ENCODE data around the gene EPHA5.
A peak's percentile ranks its signal among the peaks of the same experiment; 100 is the strongest.

Gene EPHA5

DNA sequence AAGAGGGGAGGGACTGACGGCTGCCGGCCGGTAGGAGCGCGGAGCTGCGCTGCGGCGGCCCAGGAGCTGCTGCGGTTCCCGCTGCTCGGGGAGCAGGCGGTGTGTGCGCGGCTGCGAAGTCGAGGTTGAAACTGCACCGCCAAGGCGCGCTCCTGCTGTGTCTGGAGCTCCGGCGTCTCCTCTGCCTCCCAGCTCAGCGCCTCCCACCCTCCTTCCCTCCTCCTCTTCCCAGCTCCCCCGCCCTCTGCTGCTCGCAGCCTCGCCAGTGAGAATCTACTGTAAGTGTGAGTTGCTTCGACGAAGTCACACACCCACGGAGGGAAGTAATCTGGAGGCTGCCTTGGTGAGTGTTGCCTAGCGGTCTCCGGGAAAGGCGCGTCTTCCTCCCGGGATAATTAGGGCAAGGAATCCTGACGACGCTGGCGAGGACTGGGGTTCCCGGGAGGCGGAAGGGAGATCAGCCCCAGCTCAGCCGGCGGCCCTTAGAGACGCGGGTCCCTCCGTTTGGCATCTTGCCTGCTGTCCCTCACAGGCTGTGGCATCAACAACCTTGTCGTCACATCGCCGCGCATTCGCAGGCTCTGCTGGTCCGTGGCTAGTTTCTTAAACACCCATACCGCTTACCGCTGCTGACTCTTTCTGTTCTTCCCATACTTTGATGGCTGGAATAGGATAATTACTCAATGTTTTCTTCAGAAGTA lies at the start of gene EPHA5:
TSS of gene EPHA5 (minus strand) at position 159 of the 701 bp plus-strand sequence. CDS start 747 bp downstream, outside the sequence.
- peak; percentile 79 for DNase-seq

DNA sequence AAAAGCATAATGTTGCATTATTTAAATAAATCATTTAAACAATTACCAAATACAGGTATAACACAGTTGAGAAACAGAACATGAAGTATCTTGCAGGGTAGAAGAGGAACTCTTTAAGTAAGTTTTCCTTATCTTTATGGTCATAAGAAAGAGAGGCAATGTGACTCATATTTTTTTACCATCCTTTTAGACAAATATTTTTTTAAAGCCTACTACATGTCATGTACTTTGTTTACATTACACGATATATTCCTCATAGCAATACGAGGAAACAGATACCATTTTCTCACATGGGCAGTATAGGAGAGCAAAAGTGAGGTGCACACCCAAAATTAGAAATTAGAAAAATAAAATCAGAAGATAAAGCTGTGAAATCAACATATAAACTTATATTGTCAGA lies 49.3 kb upstream of the EPHA5 start:
- no peak for DNase-seq

DNA sequence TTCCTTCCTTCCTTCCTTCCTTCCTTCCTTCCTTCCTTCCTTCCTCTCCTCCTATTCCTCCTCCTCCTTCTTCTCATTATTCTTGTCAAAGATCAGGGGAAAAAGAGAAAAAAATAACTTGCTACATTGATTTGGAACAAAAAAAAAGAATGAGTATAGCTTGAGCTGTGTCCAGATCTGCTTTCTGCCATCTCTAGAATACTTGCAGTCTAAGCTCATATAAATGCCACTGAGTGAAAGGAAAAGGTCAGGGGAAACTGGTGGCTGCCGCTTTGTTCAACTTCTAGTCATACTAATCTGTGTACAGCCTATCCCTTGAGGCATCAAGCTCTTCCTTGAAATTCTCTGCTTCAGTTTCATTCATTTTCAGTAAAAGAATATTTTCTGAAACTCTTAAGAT lies 28.3 kb upstream of the EPHA5 start:
- no peak for DNase-seq

DNA sequence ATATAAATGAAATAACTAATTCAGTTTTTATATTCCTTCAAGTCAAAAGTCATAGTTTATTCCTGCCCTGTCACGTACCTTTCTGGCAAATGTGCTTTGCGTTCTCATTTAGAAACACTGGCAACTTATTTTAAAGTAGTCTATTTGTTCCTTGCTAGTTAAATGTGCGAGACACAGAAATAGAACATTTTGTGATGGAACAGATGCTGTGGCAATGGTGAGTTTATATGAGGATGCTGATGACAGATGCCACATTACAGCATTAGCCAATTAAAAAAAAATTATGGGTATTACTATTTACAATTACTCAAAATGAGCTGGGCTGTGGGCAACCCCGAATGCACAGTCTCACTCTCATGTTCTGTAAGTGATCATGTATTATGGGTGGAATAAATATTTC lies 26.1 kb upstream of the EPHA5 start:
- no peak for DNase-seq

DNA sequence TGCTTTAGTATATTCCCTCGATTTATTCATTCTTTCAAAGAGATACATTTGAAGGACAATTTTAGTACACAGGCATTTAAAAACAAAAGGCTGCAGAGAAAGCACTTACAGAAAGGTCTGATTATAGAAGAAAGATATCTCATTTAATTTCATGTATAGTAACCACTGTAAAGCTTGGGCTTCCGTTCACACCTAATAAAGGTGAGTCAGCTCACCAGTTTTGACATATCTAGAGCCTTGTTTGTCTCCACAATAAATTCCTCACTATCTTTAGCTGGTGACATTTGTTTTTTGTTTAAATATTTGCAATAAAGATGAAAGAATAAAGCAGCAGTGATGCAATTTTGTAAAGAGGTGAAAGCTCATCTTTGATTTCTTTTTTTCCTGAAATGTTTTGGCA lies 1.1 kb upstream of the EPHA5 start:
- peak; percentile 1 for DNase-seq

DNA sequence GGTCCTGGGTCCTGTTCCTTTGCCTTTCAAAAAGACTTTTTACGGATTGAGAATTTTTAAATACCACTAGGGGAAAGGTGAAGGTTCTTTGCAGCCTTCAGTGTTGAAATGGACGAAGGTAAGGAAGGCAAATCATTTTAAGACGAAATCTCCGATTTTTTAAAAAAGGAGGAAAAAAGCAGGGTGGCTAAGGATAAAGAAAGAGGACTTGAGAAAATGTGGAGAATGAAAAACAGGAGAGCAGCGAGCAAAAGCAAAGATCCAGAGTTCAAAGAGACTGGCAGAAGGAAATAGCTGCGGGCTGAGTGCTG lies 314 bp downstream of the EPHA5 start:
- DNase-seq, result no peak

DNA sequence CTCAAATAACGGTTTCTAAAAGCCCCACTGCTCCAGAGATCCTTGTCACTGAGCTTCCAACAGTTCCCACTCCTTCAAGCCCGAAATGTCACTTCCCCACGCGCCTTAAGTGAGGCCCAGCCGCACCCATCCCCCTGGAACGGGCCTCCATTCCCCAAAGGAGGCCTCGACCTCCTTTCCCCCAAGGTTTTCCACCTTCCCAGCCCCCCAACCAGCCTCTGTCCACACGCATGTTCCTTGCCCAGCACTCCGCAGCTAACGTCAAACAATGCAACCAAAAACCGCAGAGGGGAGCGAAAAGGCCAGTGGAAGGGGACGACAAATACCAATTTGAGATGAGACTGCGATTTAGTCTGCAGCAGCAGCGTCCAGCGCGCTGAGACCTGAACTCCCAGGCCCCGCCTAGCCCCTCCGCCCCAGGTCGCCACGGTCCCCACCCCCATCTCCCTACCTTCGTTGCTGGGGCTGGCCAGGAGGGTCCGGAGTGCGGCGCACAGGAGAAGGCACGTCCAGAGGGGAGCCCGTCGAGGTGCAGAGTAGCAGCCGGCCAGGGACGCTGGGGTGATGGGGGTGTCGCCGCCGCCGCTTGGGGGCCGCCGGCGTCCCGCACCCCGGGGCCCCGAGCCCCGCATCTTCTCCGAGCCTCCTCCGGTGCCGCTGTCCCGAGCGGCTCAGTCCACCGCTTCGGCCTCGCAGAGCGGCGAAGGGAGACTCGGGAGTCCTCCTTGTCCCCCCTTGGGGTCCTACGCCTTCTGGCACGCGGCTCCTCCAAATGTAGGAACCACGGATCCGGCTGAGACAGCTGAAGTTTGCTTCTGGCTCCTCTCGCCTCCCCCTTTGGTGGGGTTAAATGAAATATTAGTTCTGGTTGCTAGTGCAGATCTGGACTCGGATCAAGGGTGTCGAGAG lies 924 bp downstream of the EPHA5 start:
- peak; percentile 27 for DNase-seq

DNA sequence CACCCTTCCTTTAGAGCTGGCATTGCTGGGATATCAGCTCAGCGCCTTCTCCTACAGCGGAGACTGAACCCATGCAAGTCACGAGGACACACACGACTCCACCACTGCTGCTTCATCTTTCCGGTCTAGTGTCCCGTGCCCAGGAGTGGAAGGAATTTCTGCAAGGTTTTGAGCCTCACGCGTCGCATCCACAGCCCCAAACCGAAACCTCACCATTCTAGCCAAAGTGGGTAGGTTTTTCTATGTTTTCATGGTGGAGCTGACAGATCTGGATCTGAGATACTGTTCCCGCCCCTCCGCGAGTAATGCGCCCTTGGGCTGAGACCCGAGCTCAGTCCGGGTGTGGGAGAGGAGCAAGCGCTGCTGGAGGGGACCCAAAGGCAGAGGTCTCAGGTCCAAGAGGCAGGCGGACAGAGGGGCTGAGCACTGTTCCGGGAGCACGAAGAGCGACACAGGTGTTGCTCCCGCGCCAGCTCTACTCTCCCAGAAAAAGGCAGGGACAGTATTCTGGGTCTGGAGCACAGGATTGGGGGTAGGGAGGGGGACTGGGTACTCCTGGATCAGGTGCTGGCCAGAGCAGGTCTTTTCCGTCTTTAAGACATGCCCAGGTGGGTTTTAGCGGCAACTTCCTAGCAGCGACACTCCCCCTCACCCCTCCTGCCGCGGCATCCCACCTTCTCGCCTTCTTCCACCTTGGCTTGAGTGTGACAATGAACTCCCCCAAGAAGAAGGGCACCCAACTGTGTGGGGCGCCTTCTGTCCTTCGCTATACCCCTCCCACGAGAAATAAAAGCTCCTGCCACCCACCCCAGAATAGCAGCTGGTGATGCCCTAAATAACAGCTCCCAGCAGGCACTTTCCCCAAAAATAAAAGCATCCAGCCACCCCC lies 1.8 kb downstream of the EPHA5 start:
- DNase-seq, result peak; percentile 52

DNA sequence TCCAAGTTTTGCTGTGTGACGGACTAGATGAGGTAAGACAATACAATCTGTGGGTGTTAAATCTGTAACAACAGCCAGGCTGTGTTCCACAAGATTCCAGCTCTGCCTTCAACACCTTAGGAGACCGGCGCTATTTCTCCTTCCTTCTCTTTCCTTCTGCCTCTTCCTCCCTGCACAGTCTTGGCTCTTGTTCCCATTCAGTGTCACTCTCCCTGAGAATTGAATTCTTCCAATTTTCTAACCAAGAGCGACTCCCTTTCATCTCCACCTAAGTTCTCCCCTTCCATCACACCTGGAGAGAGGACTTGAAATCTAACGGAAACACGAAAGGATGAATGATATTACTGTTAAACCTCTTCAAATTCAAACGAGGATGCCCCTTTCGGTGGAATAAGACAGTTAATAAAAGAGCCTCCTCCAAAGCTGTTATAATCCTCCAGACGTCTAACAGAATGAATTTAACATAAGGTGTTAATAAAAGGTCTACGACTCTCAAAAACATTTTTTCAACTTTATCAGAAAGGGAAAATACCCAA lies 2.7 kb downstream of the EPHA5 start:
- no peak for DNase-seq

DNA sequence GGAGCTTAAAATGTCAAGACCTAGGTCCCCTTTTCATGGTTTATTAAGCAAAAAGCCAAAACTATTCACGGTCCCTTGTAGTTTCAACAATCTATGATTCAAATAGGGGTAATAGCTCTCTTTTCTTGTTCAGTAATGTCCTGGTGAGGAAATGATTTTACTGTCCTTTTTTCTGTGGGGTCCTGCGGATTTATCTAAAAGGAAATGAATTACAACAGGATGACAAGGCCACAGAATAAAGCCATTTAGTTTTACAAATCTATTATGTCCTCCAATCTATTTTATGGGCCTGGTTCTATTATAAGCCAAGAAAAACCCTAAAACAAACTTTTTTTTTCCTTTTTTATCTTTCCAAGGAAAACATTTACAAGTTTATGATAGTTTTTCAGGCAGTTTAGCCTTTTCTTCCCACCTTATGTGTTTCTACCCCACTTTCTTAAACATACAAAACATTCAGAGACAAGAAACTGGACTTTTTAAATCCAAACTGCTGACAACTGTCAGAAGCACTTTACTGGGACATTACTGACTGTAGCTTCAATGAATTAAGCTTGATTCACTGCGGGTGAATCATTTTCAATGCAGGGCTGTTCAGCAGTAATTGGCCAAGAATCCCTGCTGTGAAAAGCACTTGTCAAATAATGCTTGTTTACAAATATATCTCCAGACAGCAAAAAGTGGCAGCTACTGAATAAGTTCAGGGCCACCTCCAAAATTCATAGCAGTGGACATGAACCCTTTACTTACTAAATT lies 4.3 kb downstream of the EPHA5 start:
- DNase-seq, result peak; percentile 22

DNA sequence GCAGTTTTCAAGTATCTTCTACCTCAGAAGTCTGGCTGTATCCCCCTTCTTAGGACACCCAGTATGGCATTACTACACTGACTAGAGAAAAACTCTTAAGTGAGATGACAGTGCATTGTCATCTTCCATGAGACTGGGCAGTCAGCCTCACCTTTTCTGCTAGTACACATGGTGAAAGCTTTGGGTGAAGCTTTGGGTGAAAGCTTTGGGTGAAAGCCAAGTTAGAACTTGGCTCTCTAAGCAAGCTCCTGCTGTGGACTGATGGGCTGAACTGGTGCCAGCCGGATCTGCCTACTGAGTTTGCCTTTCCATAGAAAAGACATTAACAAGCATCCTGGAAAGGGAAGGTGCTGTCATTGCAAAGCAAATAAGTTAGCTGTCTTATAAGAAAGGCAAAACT lies 8.8 kb downstream of the EPHA5 start:
- DNase-seq, result peak; percentile 34

DNA sequence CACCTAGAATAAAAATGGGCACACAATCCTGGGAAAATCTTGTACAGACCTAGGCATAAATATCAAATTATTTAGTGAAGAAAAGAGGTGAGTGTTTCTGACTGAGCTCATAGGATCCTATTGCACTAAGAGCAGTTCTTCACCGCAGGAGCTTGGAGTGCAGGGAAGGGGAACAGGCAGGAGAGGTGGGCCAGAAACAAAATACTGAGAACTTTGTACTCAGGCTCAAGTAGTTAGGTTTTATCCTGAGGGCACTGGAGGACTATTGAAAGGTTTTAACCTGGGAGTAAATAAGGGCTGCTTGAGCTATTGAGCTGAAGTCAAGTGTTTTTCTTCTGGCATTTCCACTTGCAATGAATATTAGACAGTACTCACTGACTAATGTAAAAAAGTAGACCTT lies 12.2 kb downstream of the EPHA5 start:
- peak; percentile 29 for DNase-seq

DNA sequence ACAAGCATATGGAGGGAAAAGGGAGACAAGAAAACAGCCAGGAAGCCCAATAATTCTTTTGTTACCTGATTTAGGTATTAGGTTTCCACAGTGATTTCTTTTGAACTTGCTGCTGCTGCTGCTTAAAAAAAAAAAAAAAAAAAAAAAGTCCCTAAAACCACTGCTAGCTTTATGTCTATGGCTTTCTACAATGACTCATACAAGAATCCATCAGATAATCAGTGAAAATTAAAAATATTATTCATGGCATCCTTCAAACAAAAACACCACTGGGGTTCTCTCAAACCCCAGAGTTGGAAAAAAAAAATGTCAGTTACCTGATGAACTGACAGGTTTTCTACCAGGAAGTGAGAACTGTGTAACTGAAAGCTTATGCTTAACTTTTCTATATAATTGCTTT lies 14.3 kb downstream of the EPHA5 start:
- DNase-seq, result peak; percentile 5

DNA sequence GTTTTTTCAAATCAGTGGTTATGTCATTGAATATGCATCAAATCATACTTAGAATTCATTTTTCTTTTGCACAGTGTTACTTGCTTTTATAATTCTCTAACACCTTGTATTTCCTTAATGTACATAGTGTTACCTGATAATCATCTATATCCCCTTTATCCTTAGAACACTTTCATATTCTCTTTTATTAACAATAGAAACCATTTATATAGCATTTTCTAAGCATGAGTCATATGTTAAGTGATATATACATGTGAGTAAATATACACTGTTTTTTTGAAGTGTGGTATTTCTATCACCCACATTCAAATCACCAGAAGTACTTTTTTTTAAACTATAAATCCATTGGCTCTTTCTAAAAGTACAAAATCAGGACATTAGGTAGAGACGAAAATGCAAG lies 15.3 kb downstream of the EPHA5 start:
- DNase-seq, result peak; percentile 32

DNA sequence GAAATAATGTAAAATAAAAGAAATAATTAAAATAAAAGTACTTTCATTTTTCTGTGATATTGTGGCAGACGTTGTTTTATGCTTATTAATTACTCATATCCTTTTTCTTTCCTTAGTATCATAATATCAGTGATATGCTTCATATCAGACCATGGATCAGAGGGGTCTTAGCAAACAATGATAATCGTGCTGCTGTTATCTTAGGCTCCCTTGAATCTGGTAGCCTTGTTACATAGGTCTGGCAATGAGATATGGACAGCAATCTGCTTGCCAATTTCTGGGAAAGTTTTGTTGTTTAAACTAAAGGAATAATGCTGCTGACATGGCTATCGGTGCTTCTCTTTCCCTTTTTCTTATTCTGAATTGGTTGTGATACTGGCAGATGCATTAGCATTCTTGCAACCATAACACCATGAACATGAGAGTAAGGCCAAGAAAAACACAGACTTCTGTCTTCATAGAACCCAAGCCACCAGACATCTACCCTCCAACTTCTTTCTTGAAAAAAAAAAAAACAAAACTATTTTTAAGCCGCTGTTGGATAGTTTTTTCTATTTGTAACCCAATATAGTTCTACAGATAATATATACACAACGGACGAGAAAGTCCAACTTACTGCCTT lies 16.4 kb downstream of the EPHA5 start:
- no peak for DNase-seq

DNA sequence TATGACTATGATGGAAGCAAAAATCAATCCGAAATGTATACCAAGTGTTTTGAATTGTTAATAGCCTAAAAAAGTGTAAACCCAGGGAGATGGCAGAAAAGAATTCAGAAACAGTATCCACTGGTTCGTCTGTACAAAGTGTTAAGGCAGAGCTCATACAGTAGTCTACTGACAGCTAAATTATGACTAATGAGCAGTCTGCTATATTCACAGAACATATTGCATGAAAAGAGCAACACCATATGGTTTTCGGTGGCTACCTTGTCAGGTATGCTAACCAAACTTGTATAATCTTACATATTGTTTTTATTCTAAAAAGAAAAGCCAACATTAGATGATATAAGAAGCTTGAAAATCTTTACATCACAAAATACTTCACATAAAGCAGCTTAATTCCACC lies 18.5 kb downstream of the EPHA5 start:
- DNase-seq, result no peak

DNA sequence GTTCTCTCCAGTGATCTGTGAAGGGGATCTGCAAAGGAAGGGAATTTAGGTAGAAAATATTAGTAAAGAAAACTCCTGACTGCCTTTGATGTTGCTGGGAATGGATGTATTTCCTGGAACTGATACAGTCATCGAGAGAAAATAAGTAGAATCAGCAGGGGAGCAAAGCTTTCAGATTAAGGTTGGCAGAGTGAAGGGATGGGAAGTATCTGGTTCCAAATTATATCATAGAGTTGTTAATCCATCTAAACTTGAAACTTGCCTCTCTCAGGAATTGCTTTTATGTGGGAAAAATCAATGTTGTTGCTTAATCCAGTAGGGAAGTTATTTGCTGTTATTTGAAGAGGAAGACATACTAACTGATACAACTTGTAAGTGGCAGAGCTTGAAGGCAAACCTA lies 19.3 kb downstream of the EPHA5 start:
- no peak for DNase-seq

DNA sequence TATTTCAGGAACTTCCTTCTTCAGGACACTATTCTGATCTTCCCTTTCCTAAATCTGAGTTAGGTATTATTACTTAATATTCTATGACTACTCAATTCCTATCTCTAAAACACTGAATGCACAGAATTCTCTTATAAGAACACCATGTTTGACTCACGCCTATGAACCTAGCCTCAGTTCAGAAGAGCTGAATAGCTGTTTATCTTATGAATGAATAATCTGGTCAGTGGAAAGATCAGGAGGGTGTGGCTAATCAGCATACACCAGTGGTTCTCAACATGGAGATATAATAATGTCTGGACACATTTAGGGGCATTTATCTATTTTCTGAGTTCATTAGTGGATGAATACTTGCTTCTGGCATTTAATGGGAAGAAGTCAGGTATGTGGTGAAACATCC lies 24.2 kb downstream of the EPHA5 start:
- DNase-seq, result no peak

DNA sequence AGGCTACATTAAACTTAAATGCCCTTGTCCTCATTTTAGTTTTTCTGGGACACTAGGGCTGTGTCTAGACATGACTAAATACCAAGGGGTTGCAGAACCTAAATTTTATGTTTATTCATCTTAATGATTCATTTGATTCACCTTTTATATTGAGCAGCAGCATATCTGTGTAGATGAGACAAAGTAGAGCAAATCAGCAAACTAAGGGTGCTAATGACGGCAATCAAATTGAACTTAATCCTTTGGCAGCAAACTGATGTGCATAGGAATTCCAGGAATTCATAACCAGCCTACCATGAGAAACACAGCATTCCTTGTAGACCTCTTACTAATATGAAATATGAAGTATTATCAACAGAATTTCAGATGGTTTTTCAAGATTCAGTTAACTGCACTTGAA lies 25.1 kb downstream of the EPHA5 start:
- DNase-seq, result no peak

DNA sequence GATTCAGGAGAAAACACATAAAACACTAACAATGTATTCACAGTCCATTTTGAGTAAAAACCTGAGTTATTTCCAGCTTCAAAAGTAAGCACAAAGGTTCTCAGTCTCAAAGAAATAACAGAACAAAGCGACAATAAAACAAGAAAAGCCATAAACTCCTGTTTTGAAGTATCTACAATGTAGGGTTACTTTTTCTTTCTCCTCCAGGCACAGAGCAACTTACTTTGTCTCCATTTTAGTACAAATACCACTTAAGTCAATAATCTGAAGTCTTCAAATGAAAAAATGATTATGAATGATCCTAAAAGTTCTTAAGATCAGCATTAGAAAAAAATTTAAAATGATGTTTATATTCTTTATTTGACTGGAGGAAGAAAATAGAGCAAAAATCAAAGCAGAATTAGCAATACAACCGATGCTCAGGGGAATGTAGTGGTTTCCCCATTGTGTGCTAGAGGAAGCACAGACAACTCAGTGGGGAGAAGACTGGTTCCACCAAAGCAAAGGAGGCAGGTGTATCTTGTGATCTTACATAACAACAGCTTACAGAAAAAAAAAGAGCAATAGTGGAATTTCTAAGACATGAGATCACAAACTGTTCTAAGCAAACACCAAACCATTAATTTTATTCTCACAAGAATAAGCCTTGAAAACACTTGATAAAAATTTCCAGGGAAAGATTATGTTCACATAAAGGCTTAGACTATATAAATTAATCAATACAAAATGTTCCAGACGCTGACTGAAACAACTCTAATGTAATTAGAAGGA lies 35.1 kb downstream of the EPHA5 start:
- no peak for DNase-seq

DNA sequence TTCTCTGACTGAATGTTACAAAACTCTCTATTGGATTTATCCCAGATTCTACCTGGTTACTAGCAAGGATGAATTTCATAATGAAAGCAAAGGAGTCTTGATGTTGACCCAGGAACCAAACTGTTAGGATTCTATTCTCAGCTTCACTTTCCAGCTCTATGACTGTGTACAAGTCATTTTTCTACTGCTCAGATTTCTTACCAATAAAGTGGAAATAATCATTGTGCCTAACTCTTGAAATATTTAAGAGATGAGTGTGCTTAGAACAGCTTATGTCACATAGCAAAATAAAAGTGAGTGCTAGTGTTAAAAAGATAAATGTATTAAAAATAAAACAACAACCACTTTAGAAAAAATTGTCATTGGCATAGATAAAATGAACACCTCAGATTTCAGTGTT lies 45.6 kb downstream of the EPHA5 start:
- DNase-seq, result no peak

All from DMS53 (cell line).